Osteoblast (primary cell): ENCODE data around the gene LINC00237. TPM values are rescaled to one million over a fixed set of nuclear protein-coding genes. Genes with fewer than 3 reads are reported as not detected.

Experiments used
- DNase-seq: peaks from one replicate; pipeline ENCODE4 v3.0.0; 2011; ENCODE audit warnings: low spot score, mixed read lengths; ENCODE audit not compliant: insufficient read length; ENCODE audit errors: missing footprints
- H2AFZ ChIP-seq: 2 replicates; pipeline ENCODE4 v1.6.0; 2011; ENCODE audit warnings: mild to moderate bottlenecking, low read length
- H3K27ac ChIP-seq: 2 replicates; pipeline ENCODE4 v1.5.1; 2011; ENCODE audit warnings: mild to moderate bottlenecking, low read depth, low read length, moderate library complexity
- H3K27me3 ChIP-seq: 2 replicates; pipeline ENCODE4 v1.6.0; 2012; ENCODE audit warnings: mild to moderate bottlenecking, control low read depth, inconsistent platforms, low read length, moderate library complexity; ENCODE audit not compliant: insufficient read depth
- H3K36me3 ChIP-seq: 2 replicates; pipeline ENCODE4 v1.5.1; 2011; ENCODE audit warnings: mild to moderate bottlenecking, low read length, control low read depth, moderate library complexity; ENCODE audit not compliant: insufficient read depth
- H3K4me1 ChIP-seq: 2 replicates; pipeline ENCODE4 v1.5.1; 2011; ENCODE audit warnings: mild to moderate bottlenecking, low read length, control low read depth, moderate library complexity; ENCODE audit not compliant: insufficient read depth
- H3K4me2 ChIP-seq: 2 replicates; pipeline ENCODE4 v1.6.0; 2011; ENCODE audit warnings: mild to moderate bottlenecking, low read length; ENCODE audit not compliant: insufficient read depth
- H3K4me3 ChIP-seq: fragments of 200-600 bp; sonication (generic); 3 replicates; pipeline ENCODE4 v1.5.1; 2012; ENCODE audit warnings: mild to moderate bottlenecking, low read length, inconsistent platforms; ENCODE audit not compliant: insufficient read depth
- H3K79me2 ChIP-seq: 2 replicates; pipeline ENCODE4 v1.6.0; 2012; ENCODE audit warnings: mild to moderate bottlenecking, low read length, control low read depth, inconsistent platforms; ENCODE audit not compliant: insufficient read depth
- H3K9me3 ChIP-seq: 2 replicates; pipeline ENCODE4 v1.5.1; 2011; ENCODE audit warnings: low read depth, low read length, control low read depth
- H4K20me1 ChIP-seq: 2 replicates; pipeline ENCODE4 v1.6.0; 2012; ENCODE audit warnings: mild to moderate bottlenecking, low read length, control low read depth; ENCODE audit not compliant: insufficient read depth
- total RNA-seq: library from RNA; depleted of rRNA; stranded (reverse); fragments of >200 nt; gene quantifications from 2 replicates; pipeline ENCODE4 v1.2.3, GENCODE V29; 2012
- TF ChIP-seq, protein P1 (sequence below): IDR thresholded peaks from 2 replicates; pipeline ENCODE4 v1.5.1; 2011; ENCODE audit warnings: mild to moderate bottlenecking, low read depth, low read length, moderate library complexity; ENCODE audit errors: extremely low read depth

The LINC00237 gene
- total RNA-seq, 1 donor: not detected

DNA sequence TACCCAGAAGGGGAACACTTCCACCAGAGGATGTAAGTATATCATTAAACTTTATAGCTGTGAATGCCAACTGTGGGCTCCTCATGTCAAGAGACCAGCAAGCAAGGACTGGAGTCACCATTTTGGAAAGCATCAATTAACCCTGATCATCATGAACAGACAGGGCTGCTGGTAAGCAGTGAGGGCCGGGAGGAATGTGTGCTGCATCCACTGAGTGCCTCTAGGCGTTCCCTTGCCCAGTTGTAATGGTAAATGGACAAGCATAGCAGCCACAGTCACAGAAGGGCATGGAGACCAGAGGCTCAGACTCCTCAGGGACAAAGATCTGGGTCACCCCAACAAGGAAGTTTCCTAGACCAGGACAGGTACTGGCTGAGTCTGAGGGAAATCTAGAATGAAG lies 23.6 kb downstream of the LINC00237 start:
- H3K4me3 ChIP-seq: no peak overlapping the region
- no peaks in the 10 kb centered on the region for H3K4me1 ChIP-seq
- no peak overlapping the region for H3K27ac ChIP-seq
- H4K20me1 ChIP-seq: no peaks in the 10 kb centered on the region
- no peaks in the 10 kb centered on the region for H3K9me3 ChIP-seq
- no peak overlapping the region for H2AFZ ChIP-seq
- no peak for DNase-seq
- no peaks in the 10 kb centered on the region for H3K36me3 ChIP-seq
- TF ChIP-seq, protein P1, sequence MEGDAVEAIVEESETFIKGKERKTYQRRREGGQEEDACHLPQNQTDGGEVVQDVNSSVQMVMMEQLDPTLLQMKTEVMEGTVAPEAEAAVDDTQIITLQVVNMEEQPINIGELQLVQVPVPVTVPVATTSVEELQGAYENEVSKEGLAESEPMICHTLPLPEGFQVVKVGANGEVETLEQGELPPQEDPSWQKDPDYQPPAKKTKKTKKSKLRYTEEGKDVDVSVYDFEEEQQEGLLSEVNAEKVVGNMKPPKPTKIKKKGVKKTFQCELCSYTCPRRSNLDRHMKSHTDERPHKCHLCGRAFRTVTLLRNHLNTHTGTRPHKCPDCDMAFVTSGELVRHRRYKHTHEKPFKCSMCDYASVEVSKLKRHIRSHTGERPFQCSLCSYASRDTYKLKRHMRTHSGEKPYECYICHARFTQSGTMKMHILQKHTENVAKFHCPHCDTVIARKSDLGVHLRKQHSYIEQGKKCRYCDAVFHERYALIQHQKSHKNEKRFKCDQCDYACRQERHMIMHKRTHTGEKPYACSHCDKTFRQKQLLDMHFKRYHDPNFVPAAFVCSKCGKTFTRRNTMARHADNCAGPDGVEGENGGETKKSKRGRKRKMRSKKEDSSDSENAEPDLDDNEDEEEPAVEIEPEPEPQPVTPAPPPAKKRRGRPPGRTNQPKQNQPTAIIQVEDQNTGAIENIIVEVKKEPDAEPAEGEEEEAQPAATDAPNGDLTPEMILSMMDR: no peak
- H3K4me2 ChIP-seq: no peak overlapping the region
- no peaks in the 10 kb centered on the region for H3K79me2 ChIP-seq
- no peaks in the 10 kb centered on the region for H3K27me3 ChIP-seq

DNA sequence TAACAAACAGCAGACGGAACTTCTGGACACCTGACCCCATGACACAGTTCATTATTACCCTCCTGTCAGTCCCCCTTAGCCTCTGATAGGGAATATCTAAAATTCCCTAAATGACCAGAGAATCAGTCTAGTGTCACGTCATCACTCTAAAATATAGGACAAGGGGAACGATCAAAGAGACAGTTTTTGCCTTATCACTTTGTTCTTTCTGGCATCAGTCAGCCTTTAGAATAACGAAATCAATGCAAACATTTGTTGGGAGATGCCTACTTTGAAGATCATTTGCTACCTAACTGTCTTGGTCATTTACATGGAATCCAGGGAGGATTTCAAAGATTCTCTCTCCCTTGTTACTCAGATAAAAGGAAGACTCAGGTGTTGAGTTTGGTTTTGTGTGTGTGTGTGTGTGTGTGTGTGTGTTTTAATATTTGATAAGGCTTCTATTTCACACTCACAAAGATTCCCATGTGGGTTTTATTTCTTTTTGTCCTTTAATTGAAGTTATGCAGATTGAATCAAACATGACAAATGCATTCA lies 28.3 kb downstream of the LINC00237 start:
- Histone ChIP-seq H3K4me1 (no peaks in the 10 kb centered on the region), H3K4me2 (no peak overlapping the region), H3K27me3 (no peaks in the 10 kb centered on the region), H2AFZ (no peak overlapping the region), H3K9me3 (no peaks in the 10 kb centered on the region), H3K36me3 (no peaks in the 10 kb centered on the region), H3K4me3 (no peak overlapping the region), H3K79me2 (no peaks in the 10 kb centered on the region), H3K27ac (no peak overlapping the region), H4K20me1 (no peaks in the 10 kb centered on the region)
- no peak for DNase-seq
- TF ChIP-seq, protein P1: no peak

GRCh38 chr20:21076073-21076472 lies 30.1 kb downstream of the LINC00237 start:
- no peaks in the 10 kb centered on the region for H3K79me2 ChIP-seq
- no peaks in the 10 kb centered on the region for H3K9me3 ChIP-seq
- no peaks in the 10 kb centered on the region for H3K27me3 ChIP-seq
- no peak overlapping the region for H3K4me3 ChIP-seq
- no peaks in the 10 kb centered on the region for H3K4me1 ChIP-seq
- H3K27ac ChIP-seq: no peak overlapping the region
- TF ChIP-seq, protein P1: no peak
- H4K20me1 ChIP-seq: no peaks in the 10 kb centered on the region
- H3K36me3 ChIP-seq: no peaks in the 10 kb centered on the region
- H3K4me2 ChIP-seq: no peak overlapping the region
- no peak for DNase-seq
- no peak overlapping the region for H2AFZ ChIP-seq

DNA sequence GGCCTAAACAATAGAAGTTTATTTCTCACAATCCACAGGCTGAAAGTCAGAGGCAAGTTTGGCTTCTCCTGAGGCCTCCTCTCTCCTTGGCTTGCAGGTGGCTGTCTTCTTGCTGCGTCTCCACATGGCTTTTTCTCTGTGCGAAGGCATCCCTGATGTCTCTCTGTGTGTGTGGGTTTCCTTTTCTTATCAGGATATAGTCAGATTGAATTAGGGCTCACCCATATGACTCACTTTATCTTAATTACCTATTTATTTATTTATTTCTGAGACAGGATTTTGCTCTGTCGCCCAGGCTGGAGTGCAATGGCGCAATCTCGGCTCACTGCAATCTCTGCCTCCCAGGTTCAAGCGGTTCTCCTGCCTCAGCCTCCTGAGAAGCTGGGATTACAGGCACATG lies 30.7 kb downstream of the LINC00237 start:
- no peak for DNase-seq
- Histone ChIP-seq H3K79me2 (no peaks in the 10 kb centered on the region), H3K27me3 (no peaks in the 10 kb centered on the region), H3K36me3 (no peaks in the 10 kb centered on the region), H3K4me2 (no peak overlapping the region), H3K4me3 (no peak overlapping the region), H3K9me3 (no peaks in the 10 kb centered on the region), H3K27ac (no peak overlapping the region), H4K20me1 (no peaks in the 10 kb centered on the region), H2AFZ (no peak overlapping the region), H3K4me1 (no peaks in the 10 kb centered on the region)
- TF ChIP-seq, protein P1: no peak
